ENCODE results near the gene KCNJ14.

DNA sequence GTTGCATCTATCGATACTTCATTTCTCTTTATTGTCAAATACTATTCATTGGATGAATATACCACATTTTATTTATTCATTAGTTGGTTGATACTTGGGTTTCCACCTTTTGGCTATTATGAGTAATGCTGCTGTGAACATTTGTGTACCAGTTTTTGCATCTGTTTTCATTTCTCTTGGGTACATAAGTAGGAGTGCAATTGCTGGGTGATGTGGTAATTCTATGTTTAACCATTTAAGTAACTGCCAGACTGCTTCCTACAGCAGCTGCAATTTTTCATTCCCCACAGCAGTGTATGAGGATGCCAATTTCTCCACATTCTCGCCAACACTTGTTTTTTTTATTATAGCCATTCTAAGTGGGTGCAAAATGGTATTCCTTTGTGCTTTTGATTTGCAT, 2.6 kb downstream of the KCNJ14 start:
- TF ChIP-seq POLR2A (IDR thresholded peaks at IDR 0.05; ENCODE audit: low read depth, low read length) (no peak), CHD1 (IDR thresholded peaks at IDR 0.05; ENCODE audit: low read depth, low read length) (no peak), RAD21 (IDR thresholded peaks at IDR 0.05; ENCODE audit: low read length) (no peak), BHLHE40 (IDR thresholded peaks at IDR 0.05; ENCODE audit: low read depth, low read length) (no peak), RCOR1 (IDR thresholded peaks at IDR 0.05; ENCODE audit: insufficient replicate concordance, low read length) (no peak), MAZ (IDR thresholded peaks at IDR 0.05; ENCODE audit: borderline replicate concordance, low read depth, low read length) (no peak)
- TF ChIP-seq, protein P1, sequence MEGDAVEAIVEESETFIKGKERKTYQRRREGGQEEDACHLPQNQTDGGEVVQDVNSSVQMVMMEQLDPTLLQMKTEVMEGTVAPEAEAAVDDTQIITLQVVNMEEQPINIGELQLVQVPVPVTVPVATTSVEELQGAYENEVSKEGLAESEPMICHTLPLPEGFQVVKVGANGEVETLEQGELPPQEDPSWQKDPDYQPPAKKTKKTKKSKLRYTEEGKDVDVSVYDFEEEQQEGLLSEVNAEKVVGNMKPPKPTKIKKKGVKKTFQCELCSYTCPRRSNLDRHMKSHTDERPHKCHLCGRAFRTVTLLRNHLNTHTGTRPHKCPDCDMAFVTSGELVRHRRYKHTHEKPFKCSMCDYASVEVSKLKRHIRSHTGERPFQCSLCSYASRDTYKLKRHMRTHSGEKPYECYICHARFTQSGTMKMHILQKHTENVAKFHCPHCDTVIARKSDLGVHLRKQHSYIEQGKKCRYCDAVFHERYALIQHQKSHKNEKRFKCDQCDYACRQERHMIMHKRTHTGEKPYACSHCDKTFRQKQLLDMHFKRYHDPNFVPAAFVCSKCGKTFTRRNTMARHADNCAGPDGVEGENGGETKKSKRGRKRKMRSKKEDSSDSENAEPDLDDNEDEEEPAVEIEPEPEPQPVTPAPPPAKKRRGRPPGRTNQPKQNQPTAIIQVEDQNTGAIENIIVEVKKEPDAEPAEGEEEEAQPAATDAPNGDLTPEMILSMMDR (conservative IDR thresholded peaks at IDR 0.05; ENCODE audit: low read depth, low read length) = no peak
- TF ChIP-seq, protein P2, sequence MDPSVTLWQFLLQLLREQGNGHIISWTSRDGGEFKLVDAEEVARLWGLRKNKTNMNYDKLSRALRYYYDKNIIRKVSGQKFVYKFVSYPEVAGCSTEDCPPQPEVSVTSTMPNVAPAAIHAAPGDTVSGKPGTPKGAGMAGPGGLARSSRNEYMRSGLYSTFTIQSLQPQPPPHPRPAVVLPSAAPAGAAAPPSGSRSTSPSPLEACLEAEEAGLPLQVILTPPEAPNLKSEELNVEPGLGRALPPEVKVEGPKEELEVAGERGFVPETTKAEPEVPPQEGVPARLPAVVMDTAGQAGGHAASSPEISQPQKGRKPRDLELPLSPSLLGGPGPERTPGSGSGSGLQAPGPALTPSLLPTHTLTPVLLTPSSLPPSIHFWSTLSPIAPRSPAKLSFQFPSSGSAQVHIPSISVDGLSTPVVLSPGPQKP (IDR thresholded peaks at IDR 0.05; ENCODE audit: borderline replicate concordance, low read depth, low read length) = no peak

Data from IMR-90 (cell line).